Activated CD8-positive, alpha-beta memory T cell treated with anti-CD3 and anti-CD28 coated beads for 4 hours (primary cell): ENCODE results near the gene CYP4A11.
"Not testable (repeated sequence)": the region's sequence is repeated elsewhere in the genome, so short reads cannot be mapped to it uniquely, and the experiment has no call there.

Experiments
- DNase-seq, 2 donors: peaks; one replicate each; pipeline ENCODE4 v3.0.0-alpha.2; 2020; ENCODE audit warnings: low read depth in 2 of 2

Gene CYP4A11

DNA sequence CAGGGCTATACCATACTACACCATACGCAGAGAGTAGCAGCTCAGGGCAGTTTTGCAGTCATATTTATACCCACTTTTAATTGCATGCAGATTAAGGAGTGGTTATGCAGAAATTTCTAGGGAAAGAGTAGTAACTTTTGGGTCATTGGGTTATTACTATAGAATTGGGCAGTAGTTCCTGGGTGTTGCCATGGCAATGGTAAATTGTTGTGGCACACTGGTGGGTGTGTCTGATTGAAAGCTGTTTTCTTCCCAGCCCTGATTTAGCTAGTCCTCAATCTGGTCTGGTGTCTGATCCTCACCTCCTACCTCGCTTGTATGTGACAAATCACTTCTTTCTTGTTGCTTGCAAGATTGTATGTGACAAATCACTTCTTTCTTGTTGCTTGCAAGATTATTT is 30.5 kb downstream of the CYP4A11 start:
- no peak for DNase-seq

DNA sequence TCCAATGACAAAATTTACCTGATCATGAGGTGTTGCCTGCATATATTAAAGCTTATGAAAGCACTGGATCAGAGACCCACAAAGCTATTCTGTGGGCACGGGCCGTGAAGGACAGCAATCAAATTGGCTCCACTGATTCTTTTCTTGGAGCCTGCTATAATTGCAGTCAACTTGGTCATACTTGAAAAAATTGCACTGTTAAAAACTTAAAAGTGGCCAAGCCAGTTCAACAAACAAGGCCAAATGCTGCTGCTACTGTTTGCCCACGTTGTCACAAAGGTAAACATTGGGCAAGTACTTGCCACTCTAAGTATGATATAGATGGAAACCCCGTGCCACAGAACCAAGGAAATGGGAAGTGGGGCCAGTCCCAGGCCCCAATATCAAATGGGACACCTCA is 37.8 kb downstream of the CYP4A11 start:
- no peak for DNase-seq

DNA sequence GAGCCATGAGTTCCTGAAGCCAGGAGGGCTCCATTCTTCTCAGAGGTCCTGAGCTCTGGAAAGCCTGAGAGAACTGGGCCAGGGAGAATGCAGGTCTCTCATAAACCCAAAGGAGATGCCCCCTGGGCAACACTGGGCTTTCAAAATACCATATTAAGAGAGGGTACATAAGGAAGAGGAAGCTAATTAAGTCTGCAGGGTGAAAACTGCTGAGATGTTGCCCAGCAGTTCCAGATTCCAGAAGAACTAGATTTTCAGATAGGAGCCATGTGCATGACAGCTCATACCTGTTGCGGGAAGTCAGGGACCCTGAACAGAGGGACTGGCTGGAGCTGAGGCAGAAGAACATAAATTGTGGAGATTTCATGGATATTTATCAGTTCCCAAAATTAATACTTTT is 40.9 kb downstream of the CYP4A11 start:
- no peak for DNase-seq

DNA sequence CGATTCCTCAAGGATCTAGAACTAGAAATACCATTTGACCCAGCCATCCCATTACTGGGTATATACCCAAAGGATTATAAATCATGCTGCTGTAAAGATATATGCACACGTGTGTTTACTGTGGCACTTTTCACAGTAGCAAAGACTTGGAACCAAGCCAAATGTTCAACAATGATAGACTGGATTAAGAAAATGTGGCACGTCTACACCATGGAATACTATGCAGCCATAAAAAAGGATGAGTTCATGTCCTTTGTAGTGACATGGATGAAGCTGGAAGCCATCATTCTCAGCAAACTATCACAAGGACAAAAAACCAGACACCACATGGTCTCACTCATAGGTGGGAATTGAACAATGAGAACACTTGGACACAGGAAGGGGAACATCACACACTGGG is 59.6 kb downstream of the CYP4A11 start:
- not testable (repeated sequence) for DNase-seq
